H1 (cell line): ENCODE measurements around the gene CTNNBL1. TPM values are rescaled to one million over a fixed set of nuclear protein-coding genes. Genes with fewer than 3 reads are reported as not detected.

Source experiments
- CTCF ChIA-PET: fragments of 300-600 bp; sonication (Branson Sonifier 250); formaldehyde crosslinking; loops from one replicate; lab custom pipeline; 2021; ENCODE audit not compliant: partially characterized antibody; lab: Charles Lee
- POLR2A ChIA-PET: fragments of 300-600 bp; sonication (Branson Sonifier 250); formaldehyde crosslinking; loops from one replicate; lab custom pipeline; 2021; ENCODE audit warnings: inconsistent platforms; ENCODE audit not compliant: partially characterized antibody; lab: Charles Lee
- DNase-seq, 2 experiments: peaks; one replicate each; pipeline versions ENCODE4 v3.0.0 to v3.0.0-alpha.2; 2010 to 2022; ENCODE audit warnings: low spot score in 2 of 2, low read depth in 1 of 2, mixed read lengths in 1 of 2
- FAIRE-seq: peaks from 2 replicates; lab custom pipeline; 2011; peaks lifted over from hg19 to GRCh38; lab: Jason Lieb, UNC
- H2AFZ ChIP-seq: 2 replicates; pipeline ENCODE4 v1.8.1; 2012; ENCODE audit warnings: low read length, inconsistent platforms
- H2AK5ac ChIP-seq: 2 replicates; pipeline ENCODE4 v1.6.1; 2013; ENCODE audit warnings: low read depth, low read length
- H2BK120ac ChIP-seq: replicated peaks from 2 replicates; pipeline ENCODE3; 2013; ENCODE audit warnings: low read depth, low read length, inconsistent platforms
- H2BK12ac ChIP-seq: 2 replicates; pipeline ENCODE4 v1.6.1; 2013; ENCODE audit warnings: low read depth, low read length
- H2BK15ac ChIP-seq: 2 replicates; pipeline ENCODE4 v1.6.1; 2013; ENCODE audit warnings: low read length
- H2BK20ac ChIP-seq: 2 replicates; pipeline ENCODE4 v1.6.1; 2013; ENCODE audit warnings: low read length
- H2BK5ac ChIP-seq: 2 replicates; pipeline ENCODE4 v1.6.1; 2013; ENCODE audit warnings: low read depth, low read length
- H3K14ac ChIP-seq: 2 replicates; pipeline ENCODE4 v1.6.1; 2013; ENCODE audit warnings: inconsistent platforms; ENCODE audit not compliant: insufficient read length
- H3K18ac ChIP-seq: 2 replicates; pipeline ENCODE4 v1.6.1; 2013; ENCODE audit warnings: low read length; ENCODE audit errors: extremely low read depth
- H3K23ac ChIP-seq: 2 replicates; pipeline ENCODE4 v1.6.1; 2013; ENCODE audit warnings: inconsistent platforms; ENCODE audit not compliant: insufficient read length
- H3K23me2 ChIP-seq: 2 replicates; pipeline ENCODE4 v1.6.1; 2013; ENCODE audit warnings: low read depth, low read length
- H3K27ac ChIP-seq: 2 replicates; pipeline ENCODE4 v1.6.1; 2011; ENCODE audit warnings: low read depth, low read length, inconsistent platforms
- H3K27me3 ChIP-seq, 4 experiments: replicated peaks in 1 of 4; 1 replicate in 1 of 4; 2 replicates in 3 of 4; pipeline versions ENCODE4 v1.6.1 to v1.8.1; 2011 to 2013; ENCODE audit warnings: low read length in 3 of 4, mild to moderate bottlenecking in 3 of 4, inconsistent platforms in 2 of 4, mixed read lengths in 2 of 4, moderate library complexity in 1 of 4; ENCODE audit not compliant: control insufficient read depth in 3 of 4, insufficient read depth in 3 of 4; ENCODE audit errors: extremely low read depth in 1 of 4
- H3K36me3 ChIP-seq, 4 experiments: 2 replicates each; pipeline versions ENCODE4 v1.6.1 to v1.8.1; 2011 to 2013; ENCODE audit warnings: mild to moderate bottlenecking in 4 of 4, low read length in 3 of 4, moderate library complexity in 2 of 4, control low read depth in 1 of 4, inconsistent platforms in 1 of 4; ENCODE audit not compliant: insufficient read depth in 4 of 4, control insufficient read depth in 2 of 4
- H3K4ac ChIP-seq: replicated peaks from 2 replicates; pipeline ENCODE3; 2013; ENCODE audit warnings: low read length, low read depth, mixed read lengths, inconsistent platforms; ENCODE audit not compliant: insufficient read length
- H3K4me1 ChIP-seq, 4 experiments: replicated peaks in 1 of 4; 1 replicate in 1 of 4; 2 replicates in 3 of 4; pipeline versions ENCODE4 v1.6.1 to v1.8.1; 2011 to 2013; ENCODE audit warnings: low read length in 3 of 4, inconsistent platforms in 2 of 4, mixed read lengths in 1 of 4; ENCODE audit not compliant: insufficient read depth in 4 of 4, control insufficient read depth in 3 of 4
- H3K4me2 ChIP-seq, 2 experiments: 2 replicates each; pipeline versions ENCODE4 v1.6.1 to v1.8.1; 2011 to 2013; ENCODE audit warnings: low read depth in 2 of 2, low read length in 2 of 2, control low read depth in 1 of 2, inconsistent platforms in 1 of 2, mild to moderate bottlenecking in 1 of 2; ENCODE audit not compliant: insufficient read depth in 1 of 2
- H3K4me3 ChIP-seq, 4 experiments: fragments of 200-600, 300-600 bp in 1 of 4; sonication (generic), shearing (Covaris generic), sonication (Bioruptor Twin) in 1 of 4; 2 replicates each; pipeline versions ENCODE4 v1.5.1 to v1.8.1; 2011 to 2016; ENCODE audit warnings: low read length in 4 of 4, low read depth in 3 of 4, control low read depth in 2 of 4, inconsistent platforms in 2 of 4, mild to moderate bottlenecking in 2 of 4, mixed read lengths in 1 of 4, moderate library complexity in 1 of 4; ENCODE audit not compliant: insufficient read depth in 2 of 4; ENCODE audit errors: extremely low read depth in 1 of 4
- H3K56ac ChIP-seq: replicated peaks from 2 replicates; pipeline ENCODE3; 2013; ENCODE audit warnings: low read depth, mild to moderate bottlenecking, mixed read lengths, low read length, inconsistent platforms; ENCODE audit not compliant: insufficient read length
- H3K79me1 ChIP-seq: 2 replicates; pipeline ENCODE4 v1.6.1; 2013; ENCODE audit warnings: low read depth, low read length, control low read depth
- H3K79me2 ChIP-seq, 2 experiments: 2 replicates each; pipeline versions ENCODE4 v1.6.1 to v1.8.1; 2012 to 2013; ENCODE audit warnings: low read length in 2 of 2, mild to moderate bottlenecking in 2 of 2, inconsistent platforms in 1 of 2; ENCODE audit not compliant: insufficient read depth in 2 of 2, control insufficient read depth in 1 of 2
- H3K9ac ChIP-seq, 4 experiments: replicated peaks in 1 of 4; 1 replicate in 1 of 4; 2 replicates in 3 of 4; pipeline versions ENCODE4 v1.6.1 to v1.8.1; 2011 to 2013; ENCODE audit warnings: low read depth in 3 of 4, low read length in 3 of 4, control low read depth in 2 of 4, mild to moderate bottlenecking in 2 of 4, moderate library complexity in 2 of 4, inconsistent platforms in 1 of 4; ENCODE audit errors: extremely low read depth in 1 of 4
- H3K9me3 ChIP-seq, 2 experiments: 2 replicates each; pipeline versions ENCODE4 v1.6.1 to v1.8.1; 2012 to 2013; ENCODE audit warnings: mild to moderate bottlenecking in 2 of 2, moderate library complexity in 2 of 2, control low read depth in 1 of 2, inconsistent platforms in 1 of 2, low read depth in 1 of 2, low read length in 1 of 2, mixed read lengths in 1 of 2; ENCODE audit not compliant: insufficient read depth in 2 of 2
- H4K20me1 ChIP-seq, 2 experiments: replicated peaks in 1 of 2; 2 replicates each; pipeline versions ENCODE3 to v1.8.1; 2011 to 2013; ENCODE audit warnings: inconsistent platforms in 2 of 2, low read length in 2 of 2, mild to moderate bottlenecking in 1 of 2; ENCODE audit not compliant: insufficient read depth in 2 of 2, control insufficient read depth in 1 of 2
- H4K5ac ChIP-seq: 2 replicates; pipeline ENCODE4 v1.6.1; 2013; ENCODE audit warnings: low read length, low read depth, mixed read lengths, inconsistent platforms; ENCODE audit not compliant: insufficient read length
- H4K8ac ChIP-seq: 2 replicates; pipeline ENCODE4 v1.8.0; 2013; ENCODE audit warnings: mild to moderate bottlenecking, moderate library complexity, low read length, inconsistent platforms; ENCODE audit not compliant: insufficient read depth; ENCODE audit errors: extremely low read depth
- H4K91ac ChIP-seq: replicated peaks from 2 replicates; pipeline ENCODE3; 2013; ENCODE audit warnings: low read length, mixed read lengths, inconsistent platforms; ENCODE audit not compliant: insufficient read length
- BACH1 ChIP-seq: IDR thresholded peaks from 2 replicates; pipeline ENCODE4 v1.6.1; 2012; ENCODE audit warnings: low read length, improper control_type of control experiment
- BCL11A ChIP-seq, 2 experiments: IDR thresholded peaks; one replicate each; pipeline ENCODE4 v1.6.1; 2011; ENCODE audit warnings: low read depth in 2 of 2, low read length in 2 of 2, mild to moderate bottlenecking in 2 of 2
- CBX8 ChIP-seq: fragments of 300-800, 300-1000 bp; sonication (generic); IDR thresholded peaks from 2 replicates; pipeline ENCODE4 v1.7.1; 2016; ENCODE audit warnings: low read depth, low read length, borderline replicate concordance
- CEBPB ChIP-seq: IDR thresholded peaks from 2 replicates; pipeline ENCODE4 v1.6.1; 2012; ENCODE audit warnings: low read depth, low read length
- CHD1 ChIP-seq: IDR thresholded peaks from 2 replicates; pipeline ENCODE4 v1.6.1; 2012; ENCODE audit warnings: low read depth, low read length, improper control_type of control experiment
- EP300 ChIP-seq, 2 experiments: IDR thresholded peaks; 1 replicate in 1 of 2; 2 replicates in 1 of 2; pipeline ENCODE4 v1.6.1; 2011 to 2012; ENCODE audit warnings: low read depth in 2 of 2, low read length in 2 of 2, mild to moderate bottlenecking in 2 of 2, borderline replicate concordance in 1 of 2, inconsistent platforms in 1 of 2, moderate library complexity in 1 of 2
- FOSL1 ChIP-seq: IDR thresholded peaks from 2 replicates; pipeline ENCODE4 v1.6.1; 2011; ENCODE audit warnings: mild to moderate bottlenecking, low read depth, low read length, moderate library complexity; ENCODE audit not compliant: insufficient read depth
- GABPA ChIP-seq: IDR thresholded peaks from 2 replicates; pipeline ENCODE4 v1.6.1; 2011; ENCODE audit warnings: mild to moderate bottlenecking, low read length, moderate library complexity, borderline replicate concordance; ENCODE audit not compliant: insufficient read depth
- HDAC2 ChIP-seq, 2 experiments: fragments of 300-600 bp in 1 of 2; sonication (generic) in 1 of 2; IDR thresholded peaks; 2 replicates each; pipeline ENCODE4 v1.6.1; 2011 to 2012; ENCODE audit warnings: low read depth in 2 of 2, low read length in 2 of 2, mild to moderate bottlenecking in 2 of 2, moderate library complexity in 2 of 2, borderline replicate concordance in 1 of 2, inconsistent platforms in 1 of 2
- JUN ChIP-seq: IDR thresholded peaks from 2 replicates; pipeline ENCODE4 v1.6.1; 2011; ENCODE audit warnings: low read depth, mild to moderate bottlenecking, improper control_type of control experiment, low read length
- KDM1A ChIP-seq: fragments of 200-600, 300-600 bp; sonication (generic); IDR thresholded peaks from 2 replicates; pipeline ENCODE4 v1.7.1; 2016; ENCODE audit warnings: mild to moderate bottlenecking, low read length, borderline replicate concordance
- KDM4A ChIP-seq: IDR thresholded peaks from one replicate; pipeline ENCODE4 v1.7.1; 2012; ENCODE audit warnings: low read depth, mild to moderate bottlenecking, moderate library complexity, low read length, inconsistent platforms; ENCODE audit not compliant: severe bottlenecking
- MAFK ChIP-seq: IDR thresholded peaks from 2 replicates; pipeline ENCODE4 v1.6.1; 2012; ENCODE audit warnings: low read depth, mild to moderate bottlenecking, improper control_type of control experiment, low read length
- POLR2A ChIP-seq, 2 experiments: IDR thresholded peaks; 1 replicate in 1 of 2; 2 replicates in 1 of 2; pipeline ENCODE4 v1.6.1; 2011; ENCODE audit warnings: low read depth in 2 of 2, low read length in 2 of 2, mild to moderate bottlenecking in 2 of 2; ENCODE audit errors: control extremely low read depth in 1 of 2
- SUZ12 ChIP-seq: fragments of 200-600 bp; sonication (generic); IDR thresholded peaks from 2 replicates; pipeline ENCODE4 v1.6.1; 2012; ENCODE audit warnings: mild to moderate bottlenecking, inconsistent platforms, low read length, moderate library complexity, mixed read lengths
- TAF7 ChIP-seq: optimal IDR thresholded peaks from 2 replicates; pipeline ENCODE3; 2011; ENCODE audit warnings: low read depth, mild to moderate bottlenecking, inconsistent platforms, low read length, moderate library complexity, borderline replicate concordance
- polyA plus RNA-seq, 7 experiments: library from polyadenylated mRNA; depleted of rRNA in 3 of 7; stranded (reverse) in 5 of 7; unstranded in 2 of 7; fragments of >200 nt in 5 of 7; fragments of 200-250 nt in 2 of 7; gene quantifications; 1 replicate in 5 of 7; 2 replicates in 1 of 7; 4 replicates in 1 of 7; pipeline versions ENCODE4 v1.2.1 to v1.2.3, GENCODE V29; 2011 to 2013; ENCODE audit warnings: missing spikeins in 2 of 7, mixed read lengths in 2 of 7
- total RNA-seq: library from RNA; stranded (reverse); fragmentation: NEBNext Ultra II Directional; extraction: Animal tissue kit (Norgen Biotek cat#: 25700); gene quantifications from 2 replicates; pipeline ENCODE4 v1.2.1, GENCODE V29; 2021

Gene CTNNBL1
- total and polyA plus RNA-seq, 2 of the 8 experiments (the other 6 are each of a cell fraction or from before 2014, with no cell fraction given) = 19.6 to 81.6 TPM

DNA sequence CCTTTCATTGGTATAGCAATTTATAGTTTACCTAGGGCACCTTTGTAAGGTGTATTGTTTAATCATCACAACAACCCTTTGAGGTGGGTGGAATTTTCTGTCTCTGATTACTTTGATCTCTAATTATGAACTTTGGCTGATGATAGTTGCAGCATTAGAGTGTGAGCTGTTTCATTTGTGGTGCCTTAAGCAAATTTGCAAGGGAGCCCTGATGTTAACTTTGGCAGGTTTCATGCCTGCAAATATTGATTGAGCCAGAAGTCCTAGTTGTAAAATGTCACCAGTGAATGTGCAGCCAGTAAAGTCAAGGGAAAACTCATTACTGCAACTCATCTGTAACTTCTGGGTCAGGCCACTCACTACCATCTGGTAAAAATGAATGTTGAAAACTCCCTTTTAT lies 29.8 kb downstream of the CTNNBL1 start:
- no peak overlapping the region for H4K91ac ChIP-seq
- no peak overlapping the region for H2BK20ac ChIP-seq
- no peak for TF ChIP-seq CBX8
- TF ChIP-seq EP300 (IDR thresholded peaks at IDR 0.05; ENCODE audit: borderline replicate concordance in 1 of 2, low read depth in 2 of 2, low read length in 2 of 2) = no peak
- TF ChIP-seq GABPA = no peak
- TF ChIP-seq BCL11A (IDR thresholded peaks at IDR 0.05; ENCODE audit: low read depth in 2 of 2, low read length in 2 of 2) = no peak
- TF ChIP-seq HDAC2 (IDR thresholded peaks at IDR 0.05; ENCODE audit: borderline replicate concordance in 1 of 2, low read depth in 2 of 2, low read length in 2 of 2) = no peak
- TF ChIP-seq KDM4A = no peak
- no peak for TF ChIP-seq TAF7
- TF ChIP-seq MAFK = no peak
- no peak for TF ChIP-seq FOSL1
- TF ChIP-seq SUZ12 = no peak
- TF ChIP-seq KDM1A = no peak
- TF ChIP-seq POLR2A (IDR thresholded peaks at IDR 0.05; ENCODE audit: control extremely low read depth in 1 of 2, low read depth in 2 of 2, low read length in 2 of 2) = no peak
- TF ChIP-seq JUN = no peak
- TF ChIP-seq CHD1 = no peak
- TF ChIP-seq CEBPB = no peak
- TF ChIP-seq BACH1 = no peak
- TF ChIP-seq, all 59 proteins: peak for 0
- Histone ChIP-seq H2BK12ac (no peak overlapping the region), H3K4ac (no peak overlapping the region), H3K18ac (no peak overlapping the region), H3K4me1 (peaks cover 0 to 6% (median 2%) of the 10 kb centered on the region in 4 experiments; a peak in 3 of 7 replicates), H3K4me3 (no peak overlapping the region), H3K23ac (no peak overlapping the region), H2BK5ac (no peak overlapping the region), H3K36me3 (peaks cover 0 to 2% (median 0%) of the 10 kb centered on the region in 4 experiments; a peak in 1 of 8 replicates), H3K56ac (no peak overlapping the region), H2BK15ac (no peak overlapping the region), H4K5ac (no peak overlapping the region), H3K79me1 (no peaks in the 10 kb centered on the region), H3K23me2 (no peaks in the 10 kb centered on the region), H2AFZ (no peak overlapping the region), H3K14ac (no peak overlapping the region), H3K4me2 (no peak overlapping the region), H2BK120ac (no peak overlapping the region), H4K8ac (no peak overlapping the region), H3K27ac (no peak overlapping the region), H2AK5ac (no peak overlapping the region), H3K79me2 (peaks cover 0 to 19% of the 10 kb centered on the region in 2 experiments; a peak in 2 of 4 replicates), H4K20me1 (peaks cover 0 to 2% of the 10 kb centered on the region in 2 experiments), H3K27me3 (no peaks in the 10 kb centered on the region), H3K9ac (no peak overlapping the region), H3K9me3 (peaks cover 2% of the 10 kb centered on the region in 2 experiments; a peak in 1 of 4 replicates)
- no peak for DNase-seq
- ChIA-PET CTCF (no interaction called here), POLR2A (no interaction called here)
- FAIRE-seq = no peak
